Measurements from ENCODE around the gene MTF2. TPM values are rescaled to one million over a fixed set of nuclear protein-coding genes. Genes with fewer than 3 reads are reported as not detected.
A peak's percentile ranks its signal among the peaks of the same experiment; 100 is the strongest.
"Not testable (repeated sequence)": the region's sequence is repeated elsewhere in the genome, so short reads cannot be mapped to it uniquely, and the experiment has no call there.

The MTF2 gene
- polyA plus RNA-seq (2012; ENCODE audit: insufficient read depth, insufficient read length), result 38.1 TPM

GRCh38 chr1:93078986-93079654 is at the start of gene MTF2:
Gene MTF2 (plus strand): TSS chr1:93079283. CDS start chr1:93079527, 244 bp downstream.
- H3K4me3 ChIP-seq (ENCODE audit: low read length), result peak within 1 kb of the TSS; percentile 97
- DNase-seq (ENCODE audit: low read depth, low spot score), result peak; percentile 98

- H3K4me3 ChIP-seq (ENCODE audit: low read length), result no peak overlapping the region
- peak; percentile 100 for DNase-seq (ENCODE audit: low read depth, low spot score)
Measured at GRCh38 chr1:93029317-93029716, 49.8 kb upstream of the MTF2 start.

- DNase-seq (ENCODE audit: low read depth, low spot score); H3K4me3 ChIP-seq (ENCODE audit: low read length): not testable (repeated sequence)
Measured at GRCh38 chr1:93030191-93030590, 48.9 kb upstream of the MTF2 start.

GRCh38 chr1:93031711-93032110 is 47.4 kb upstream of the MTF2 start:
- H3K4me3 ChIP-seq (ENCODE audit: low read length), result no peak overlapping the region
- DNase-seq (ENCODE audit: low read depth, low spot score), result no peak

- H3K4me3 ChIP-seq (ENCODE audit: low read length), result no peak overlapping the region
- peak; percentile 86 for DNase-seq (ENCODE audit: low read depth, low spot score)
Measured at GRCh38 chr1:93033029-93033428, 46.1 kb upstream of the MTF2 start.

GRCh38 chr1:93033785-93034184 is 45.3 kb upstream of the MTF2 start:
- no peak for DNase-seq (ENCODE audit: low read depth, low spot score)
- H3K4me3 ChIP-seq (ENCODE audit: low read length), result no peak overlapping the region

GRCh38 chr1:93034397-93034796 is 44.7 kb upstream of the MTF2 start:
- no peak overlapping the region for H3K4me3 ChIP-seq (ENCODE audit: low read length)
- no peak for DNase-seq (ENCODE audit: low read depth, low spot score)

- no peak overlapping the region for H3K4me3 ChIP-seq (ENCODE audit: low read length)
- DNase-seq (ENCODE audit: low read depth, low spot score), result no peak
Measured at GRCh38 chr1:93036672-93037071, 42.4 kb upstream of the MTF2 start.

GRCh38 chr1:93042187-93043056 is 36.7 kb upstream of the MTF2 start:
- DNase-seq (ENCODE audit: low read depth, low spot score), result peak; percentile 44
- no peak overlapping the region for H3K4me3 ChIP-seq (ENCODE audit: low read length)

GRCh38 chr1:93043057-93043557 is 36.0 kb upstream of the MTF2 start:
- no peak overlapping the region for H3K4me3 ChIP-seq (ENCODE audit: low read length)
- no peak for DNase-seq (ENCODE audit: low read depth, low spot score)

GRCh38 chr1:93047618-93048017 is 31.5 kb upstream of the MTF2 start:
- DNase-seq (ENCODE audit: low read depth, low spot score), result no peak
- no peak overlapping the region for H3K4me3 ChIP-seq (ENCODE audit: low read length)

- no peak for DNase-seq (ENCODE audit: low read depth, low spot score)
- H3K4me3 ChIP-seq (ENCODE audit: low read length), result no peak overlapping the region
Measured at GRCh38 chr1:93051961-93052360, 27.1 kb upstream of the MTF2 start.

- H3K4me3 ChIP-seq (ENCODE audit: low read length), result no peak overlapping the region
- DNase-seq (ENCODE audit: low read depth, low spot score), result no peak
Measured at GRCh38 chr1:93056214-93056613, 22.9 kb upstream of the MTF2 start.

- no peak for DNase-seq (ENCODE audit: low read depth, low spot score)
- H3K4me3 ChIP-seq (ENCODE audit: low read length), result no peak overlapping the region
Measured at GRCh38 chr1:93056649-93057048, 22.4 kb upstream of the MTF2 start.

- H3K4me3 ChIP-seq (ENCODE audit: low read length), result no peak overlapping the region
- peak; percentile 72 for DNase-seq (ENCODE audit: low read depth, low spot score)
Measured at GRCh38 chr1:93061895-93062792, 16.9 kb upstream of the MTF2 start.

GRCh38 chr1:93076268-93076667 is 2.8 kb upstream of the MTF2 start:
- no peak overlapping the region for H3K4me3 ChIP-seq (ENCODE audit: low read length)
- no peak for DNase-seq (ENCODE audit: low read depth, low spot score)

- peak overlapping the region; percentile 97 for H3K4me3 ChIP-seq (ENCODE audit: low read length)
- DNase-seq (ENCODE audit: low read depth, low spot score), result no peak
Measured at GRCh38 chr1:93078203-93078602, 880 bp upstream of the MTF2 start.

- H3K4me3 ChIP-seq (ENCODE audit: low read length), result peak overlapping the region; percentile 97
- DNase-seq (ENCODE audit: low read depth, low spot score), result no peak
Measured at GRCh38 chr1:93078638-93078985, 471 bp upstream of the MTF2 start.

- H3K4me3 ChIP-seq (ENCODE audit: low read length), result peak overlapping the region; percentile 97
- peak; percentile 58 for DNase-seq (ENCODE audit: low read depth, low spot score)
Measured at GRCh38 chr1:93079685-93080141, 630 bp downstream of the MTF2 start.

Measured in Jurkat, Clone E6-1 (cell line).